Thymus (tissue), 11 donors: ENCODE data around the gene ALDH3A2. TPM values are rescaled to one million over a fixed set of nuclear protein-coding genes. Genes with fewer than 3 reads are reported as not detected.
A peak's percentile ranks its signal among the peaks of the same experiment; 100 is the strongest.

Experiments used
- DNase-seq, 9 donors: peaks; one replicate each; pipeline ENCODE4 v3.0.0-alpha.2; 2013; ENCODE audit warnings: low spot score in 9 of 9, low read depth in 6 of 9, missing footprints in 1 of 9
- H3K27ac ChIP-seq, 2 donors: one replicate each; pipeline ENCODE4 v1.5.1; 2013; ENCODE audit warnings: control low read depth in 1 of 2, low read depth in 1 of 2, low read length in 1 of 2, mild to moderate bottlenecking in 1 of 2, moderate library complexity in 1 of 2
- H3K27me3 ChIP-seq, 2 donors: one replicate each; pipeline ENCODE4 v1.5.1; 2013; ENCODE audit warnings: low read length in 1 of 2; ENCODE audit not compliant: control insufficient read depth in 2 of 2, insufficient read depth in 1 of 2
- H3K36me3 ChIP-seq, 2 donors: one replicate each; pipeline ENCODE4 v1.5.1; 2013; ENCODE audit warnings: low read length in 1 of 2, mild to moderate bottlenecking in 1 of 2, moderate library complexity in 1 of 2; ENCODE audit not compliant: control insufficient read depth in 2 of 2, insufficient read depth in 2 of 2
- H3K4me1 ChIP-seq, 2 donors: one replicate each; pipeline ENCODE4 v1.5.1; 2013; ENCODE audit warnings: low read length in 2 of 2; ENCODE audit not compliant: control insufficient read depth in 2 of 2, insufficient read depth in 2 of 2
- H3K4me3 ChIP-seq, 2 donors: one replicate each; pipeline ENCODE4 v1.5.1; 2013; ENCODE audit warnings: low read length in 2 of 2, control low read depth in 1 of 2, mild to moderate bottlenecking in 1 of 2
- H3K9me3 ChIP-seq, 2 donors: one replicate each; pipeline ENCODE4 v1.5.1; 2013; ENCODE audit warnings: low read length in 1 of 2, mild to moderate bottlenecking in 1 of 2; ENCODE audit not compliant: control insufficient read depth in 2 of 2, insufficient read depth in 1 of 2
- WGBS: extraction: QIAGEN DNeasy Blood & Tissue Kit; methylation state at CpG from one replicate; pipeline ENCODE4 v1.1.7; 2013; 5-methylcytosine and 5-hydroxymethylcytosine counted together
- polyA plus RNA-seq: library from polyadenylated mRNA; stranded (reverse); fragments of 200-250 nt; gene quantifications from one replicate; pipeline ENCODE4 v1.2.3, GENCODE V29; 2013
- total RNA-seq: library from RNA; stranded (reverse); fragments of 120-200 nt; gene quantifications from one replicate; pipeline ENCODE4 v1.2.4, GENCODE V29; 2013
- donor health status: healthy.

Gene ALDH3A2
- total and polyA plus RNA-seq, 2 donors = 19.9 to 50.9 TPM

- Histone ChIP-seq H3K36me3 (no peaks in the 10 kb centered on the region), H3K9me3 (no peaks in the 10 kb centered on the region), H3K4me1 (peaks cover 2 to 16% of the 10 kb centered on the region in 2 donors), H3K27ac (peak overlapping the region in 1 of 2 donors; percentile 90), H3K27me3 (peaks cover 2 to 46% of the 10 kb centered on the region in 2 donors), H3K4me3 (peak overlapping the region in 1 of 2 donors; percentile 58)
- WGBS = 80% methylated on average over 4 of the region's 4 CpGs
- peak in 1 of 9 donors; percentile 16 for DNase-seq
These were observed 1.5 kb upstream of the ALDH3A2 start for GRCh38 chr17:19646788-19647696.

DNA sequence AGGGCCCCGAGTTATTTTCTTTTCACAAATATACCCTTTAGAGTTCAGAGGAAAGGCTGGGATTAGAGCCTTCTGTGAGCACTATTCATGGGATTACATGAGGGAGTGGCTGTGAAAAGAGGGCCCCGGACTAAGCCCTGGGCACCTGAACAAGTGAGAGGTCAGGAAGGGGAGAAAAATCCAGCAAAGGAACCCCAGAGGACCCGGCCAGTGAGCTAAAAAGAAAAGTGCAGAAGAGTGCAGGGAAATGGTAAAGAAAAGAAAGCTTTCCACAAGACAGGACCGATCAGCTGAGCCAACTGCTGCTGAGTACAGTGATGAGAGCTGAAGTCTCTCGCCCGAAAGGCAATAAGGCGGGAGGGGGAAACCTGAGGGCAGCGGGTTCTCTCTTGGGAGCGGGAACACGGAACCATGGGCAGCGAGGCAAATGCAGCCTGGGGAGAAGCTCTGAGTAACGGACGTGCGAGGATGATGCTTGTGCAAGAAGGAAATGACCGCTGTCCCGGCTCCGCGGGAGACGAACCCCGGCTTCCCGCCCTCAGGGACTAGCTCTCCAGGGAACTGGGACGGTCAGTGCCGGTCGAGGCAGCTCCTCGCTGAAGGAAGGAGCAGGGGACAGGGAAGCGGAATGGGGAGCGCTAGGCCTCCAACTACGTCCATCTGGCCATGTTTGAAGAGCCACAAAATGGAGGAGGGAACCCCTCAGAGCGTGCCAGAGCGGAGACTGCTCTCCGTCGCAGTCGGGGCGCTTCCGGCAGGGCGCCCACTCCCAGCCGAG is 665 bp upstream of the ALDH3A2 start:
- WGBS = 7% methylated on average over 37 of the region's 37 CpGs
- peak overlapping the region; percentile 49 to 90 for H3K27ac ChIP-seq
- H3K4me1 ChIP-seq = peaks cover 0 to 16% of the 10 kb centered on the region in 2 donors
- peaks cover 2 to 46% of the 10 kb centered on the region in 2 donors for H3K27me3 ChIP-seq
- no peaks in the 10 kb centered on the region for H3K36me3 ChIP-seq
- no peaks in the 10 kb centered on the region for H3K9me3 ChIP-seq
- H3K4me3 ChIP-seq = peak overlapping the region; percentile 58 to 67
- peak in 2 of 9 donors; percentile 3 to 26 for DNase-seq

GRCh38 chr17:19649274-19649541 is 657 bp downstream of the ALDH3A2 start:
- peaks cover 0 to 16% of the 10 kb centered on the region in 2 donors for H3K4me1 ChIP-seq
- no peaks in the 10 kb centered on the region for H3K9me3 ChIP-seq
- peak overlapping the region; percentile 58 to 67 for H3K4me3 ChIP-seq
- no peaks in the 10 kb centered on the region for H3K36me3 ChIP-seq
- no peak overlapping the region for H3K27ac ChIP-seq
- WGBS = 0% methylated on average over 2 of the region's 2 CpGs
- peaks cover 2 to 45% of the 10 kb centered on the region in 2 donors for H3K27me3 ChIP-seq
- DNase-seq = peak in 1 of 9 donors; percentile 10

- Histone ChIP-seq H3K4me3 (no peak overlapping the region), H3K27me3 (peaks cover 2 to 44% of the 10 kb centered on the region in 2 donors), H3K36me3 (no peaks in the 10 kb centered on the region), H3K9me3 (no peaks in the 10 kb centered on the region), H3K27ac (no peak overlapping the region), H3K4me1 (peaks cover 0 to 16% of the 10 kb centered on the region in 2 donors)
- 93% methylated on average over 1 of the region's 1 CpG for WGBS
- no peak for DNase-seq
These were observed 2.3 kb downstream of the ALDH3A2 start for GRCh38 chr17:19650826-19651225.

- H3K36me3 ChIP-seq = no peaks in the 10 kb centered on the region
- WGBS = 96% methylated on average over 5 of the region's 5 CpGs
- peaks cover 0 to 16% of the 10 kb centered on the region in 2 donors for H3K4me1 ChIP-seq
- H3K27me3 ChIP-seq = peaks cover 2 to 37% of the 10 kb centered on the region in 2 donors
- H3K27ac ChIP-seq = no peak overlapping the region
- H3K9me3 ChIP-seq = no peaks in the 10 kb centered on the region
- no peak overlapping the region for H3K4me3 ChIP-seq
- no peak for DNase-seq
These were observed 3.1 kb downstream of the ALDH3A2 start for GRCh38 chr17:19651451-19652238.

- 95% methylated on average over 3 of the region's 3 CpGs for WGBS
- Histone ChIP-seq H3K27me3 (peaks cover 0 to 28% of the 10 kb centered on the region in 2 donors), H3K36me3 (no peaks in the 10 kb centered on the region), H3K9me3 (no peaks in the 10 kb centered on the region), H3K4me1 (peaks cover 0 to 14% of the 10 kb centered on the region in 2 donors), H3K27ac (no peak overlapping the region), H3K4me3 (no peak overlapping the region)
- no peak for DNase-seq
These were observed 4.0 kb downstream of the ALDH3A2 start for GRCh38 chr17:19652595-19652994.

DNA sequence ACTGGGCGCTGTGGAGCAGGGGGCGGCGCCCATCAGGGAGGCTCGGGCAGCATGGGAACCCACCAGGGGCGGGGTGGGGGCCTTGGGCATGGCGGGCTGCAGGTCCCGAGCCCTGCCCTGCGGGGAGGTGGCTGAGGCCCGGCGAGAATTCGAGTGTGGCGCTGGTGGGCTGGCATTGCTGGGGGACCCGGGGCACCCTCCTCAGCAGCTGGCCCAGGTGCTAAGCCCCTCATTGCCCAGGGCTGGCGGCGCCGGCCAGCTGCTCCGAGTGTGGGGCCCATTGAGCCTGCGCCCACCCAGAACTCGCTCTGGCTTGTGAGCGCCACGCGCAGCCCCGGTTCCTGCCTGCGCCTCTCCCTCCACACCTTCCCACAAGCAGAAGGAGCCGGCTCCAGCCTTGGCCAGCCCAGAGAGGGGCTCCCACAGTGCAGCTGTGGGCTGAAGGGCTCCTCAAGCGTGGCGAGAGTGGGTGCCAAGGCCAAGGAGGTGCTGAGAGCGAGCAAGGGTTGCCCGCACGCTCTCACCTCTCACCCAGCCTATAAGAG is 5.9 kb downstream of the ALDH3A2 start:
- Histone ChIP-seq H3K27ac (no peak overlapping the region), H3K4me3 (no peak overlapping the region), H3K27me3 (peaks cover 0 to 9% of the 10 kb centered on the region in 2 donors), H3K4me1 (no peaks in the 10 kb centered on the region), H3K9me3 (no peaks in the 10 kb centered on the region), H3K36me3 (no peaks in the 10 kb centered on the region)
- no peak for DNase-seq
- 98% methylated on average over 30 of the region's 30 CpGs for WGBS

DNA sequence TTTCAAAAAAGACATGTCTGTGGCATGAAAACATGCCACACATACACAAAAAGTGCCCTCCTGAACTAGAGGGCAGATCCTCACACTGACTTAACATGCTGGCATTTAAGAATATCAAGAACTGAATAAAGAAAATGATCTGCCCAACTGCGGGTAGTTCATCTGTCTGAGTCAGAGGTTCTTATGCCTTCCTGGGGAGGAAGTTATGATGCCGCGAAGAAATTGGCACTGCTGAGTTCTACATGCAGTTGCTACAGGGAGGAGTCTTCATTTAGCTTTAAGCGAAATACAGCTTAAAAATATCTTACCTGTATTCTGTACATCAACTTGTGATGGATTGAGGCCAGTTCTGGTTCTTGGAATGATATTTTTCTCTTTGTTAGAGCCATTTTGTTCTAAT is 6.3 kb downstream of the ALDH3A2 start:
- peaks cover 0 to 5% of the 10 kb centered on the region in 2 donors for H3K27me3 ChIP-seq
- H3K4me3 ChIP-seq = no peak overlapping the region
- H3K27ac ChIP-seq = no peak overlapping the region
- no peaks in the 10 kb centered on the region for H3K36me3 ChIP-seq
- no peaks in the 10 kb centered on the region for H3K4me1 ChIP-seq
- DNase-seq = no peak
- 97% methylated on average over 4 of the region's 4 CpGs for WGBS
- no peaks in the 10 kb centered on the region for H3K9me3 ChIP-seq
